ENCODE data around the gene BPGM. TPM values are rescaled to one million over a fixed set of nuclear protein-coding genes. Genes with fewer than 3 reads are reported as not detected.

The BPGM gene
- total and polyA plus RNA-seq, 9 of the 15 experiments (the other 6 are each of a cell fraction or from before 2014, with no cell fraction given) = 14.1 to 46.1 (median 21.2) TPM

- no peak; a peak in 2 of 4 replicates for TF ChIP-seq TBL1XR1 (IDR thresholded peaks at IDR 0.05; ENCODE audit: low read length in 2 of 2)
- TF ChIP-seq TFAP4 (CRISPR knock-in tag; IDR thresholded peaks at IDR 0.05; ENCODE audit: borderline replicate concordance) = peak; percentile 81
- no peak for TF ChIP-seq ZNF518B (CRISPR knock-in tag; IDR thresholded peaks at IDR 0.05)
- TF ChIP-seq CSDE1 (IDR thresholded peaks at IDR 0.05) = peak in 1 of 2 experiments; percentile 77; a peak in 2 of 4 replicates
- TF ChIP-seq RHOXF2B (CRISPR knock-in tag; conservative IDR thresholded peaks at IDR 0.05) = no peak
- TF ChIP-seq KLF13 (tag; IDR thresholded peaks at IDR 0.05; ENCODE audit: borderline replicate concordance, low read depth) = no peak
- peak; percentile 93 for TF ChIP-seq DNMT1 (IDR thresholded peaks at IDR 0.05)
- peak; percentile 94 for TF ChIP-seq GABPB1 (CRISPR knock-in tag; IDR thresholded peaks at IDR 0.05)
- TF ChIP-seq EWSR1 (IDR thresholded peaks at IDR 0.05; ENCODE audit: borderline replicate concordance, low read depth, partially characterized antibody) = no peak
- TF ChIP-seq PREB (CRISPR knock-in tag; IDR thresholded peaks at IDR 0.05) = 0 out of 2 replicates have a peak, but pooled peaks have one; percentile 65
- peak; percentile 87 for TF ChIP-seq CHD2 (IDR thresholded peaks at IDR 0.05; ENCODE audit: low read depth, low read length)
- no peak for TF ChIP-seq KLF16 (IDR thresholded peaks at IDR 0.05)
- TF ChIP-seq SRSF1 (IDR thresholded peaks at IDR 0.05; ENCODE audit: low read depth, low read length) = no peak
- TF ChIP-seq STAT6 (CRISPR knock-in tag; IDR thresholded peaks at IDR 0.05) = no peak
- TF ChIP-seq NFXL1 (CRISPR knock-in tag; IDR thresholded peaks at IDR 0.05) = no peak
Measured at GRCh38 chr7:134646425-134647305, at the start of gene BPGM (continued).

Data from K562 (cell line).